ENCODE measurements around the gene RIT1. TPM values are rescaled to one million over a fixed set of nuclear protein-coding genes. Genes with fewer than 3 reads are reported as not detected.

The RIT1 gene
- total and polyA plus RNA-seq, 2 of the 8 experiments (the other 6 are each of a cell fraction or from before 2014, with no cell fraction given) = 25.3 to 26.8 TPM

DNA sequence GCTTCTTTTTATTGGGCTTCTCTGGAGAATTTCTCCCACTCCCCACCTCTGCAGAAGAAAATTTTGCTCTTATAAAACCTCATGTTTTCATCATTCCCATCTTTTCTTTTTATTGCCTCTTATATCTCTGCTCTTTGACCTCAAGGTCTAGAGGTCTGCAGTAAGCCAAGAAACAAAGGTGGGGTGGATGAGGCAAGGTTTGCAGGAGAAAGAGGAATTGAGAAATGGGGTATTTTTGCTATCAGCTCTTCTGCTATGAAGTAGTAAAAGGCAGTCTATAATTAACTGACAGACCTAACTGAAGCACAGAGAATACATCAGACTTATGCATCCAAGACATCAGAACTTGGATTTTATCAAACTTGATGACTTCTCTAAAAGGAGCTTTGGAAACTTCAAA, 28.9 kb downstream of the RIT1 start:
- H4K5ac ChIP-seq (ENCODE audit: insufficient read length, low read depth, low read length) = no peak overlapping the region
- H3K27me3 ChIP-seq (replicated peaks in 1 of 4; ENCODE audit: control insufficient read depth in 3 of 4, extremely low read depth in 1 of 4, insufficient read depth in 3 of 4, low read length in 3 of 4) = no peaks in the 10 kb centered on the region
- H2BK15ac ChIP-seq (ENCODE audit: low read length) = no peak overlapping the region
- H3K79me1 ChIP-seq (ENCODE audit: low read depth, low read length) = no peaks in the 10 kb centered on the region
- H2BK5ac ChIP-seq (ENCODE audit: low read depth, low read length) = no peak overlapping the region
- H4K20me1 ChIP-seq (replicated peaks in 1 of 2; ENCODE audit: control insufficient read depth in 1 of 2, insufficient read depth in 2 of 2, low read length in 2 of 2) = no peaks in the 10 kb centered on the region
- no peak overlapping the region for H3K9ac ChIP-seq (replicated peaks in 1 of 4; ENCODE audit: extremely low read depth in 1 of 4, low read depth in 3 of 4, low read length in 3 of 4)
- H3K4me3 ChIP-seq (ENCODE audit: extremely low read depth in 1 of 4, insufficient read depth in 2 of 4, low read depth in 3 of 4, low read length in 4 of 4) = no peak overlapping the region
- no peak overlapping the region for H2BK120ac ChIP-seq (replicated peaks; ENCODE audit: low read depth, low read length)
- no peak overlapping the region for H2AK5ac ChIP-seq (ENCODE audit: low read depth, low read length)
- H2BK20ac ChIP-seq (ENCODE audit: low read length) = no peak overlapping the region
- no peak overlapping the region for H3K27ac ChIP-seq (ENCODE audit: low read depth, low read length)
- H3K56ac ChIP-seq (replicated peaks; ENCODE audit: insufficient read length, low read depth, low read length) = no peak overlapping the region
- no peak overlapping the region for H4K91ac ChIP-seq (replicated peaks; ENCODE audit: insufficient read length, low read length)
- H3K4me1 ChIP-seq (replicated peaks in 1 of 4; ENCODE audit: control insufficient read depth in 3 of 4, insufficient read depth in 4 of 4, low read length in 3 of 4) = 0 out of 7 replicates have a peak, but pooled peaks cover 0 to 3% (median 0%) of the 10 kb centered on the region in 4 experiments
- H2BK12ac ChIP-seq (ENCODE audit: low read depth, low read length) = no peak overlapping the region
- no peak overlapping the region for H3K4me2 ChIP-seq (ENCODE audit: insufficient read depth in 1 of 2, low read depth in 2 of 2, low read length in 2 of 2)
- H3K14ac ChIP-seq (ENCODE audit: insufficient read length) = no peak overlapping the region
- H3K4ac ChIP-seq (replicated peaks; ENCODE audit: insufficient read length, low read depth, low read length) = no peak overlapping the region
- no peak overlapping the region for H3K23ac ChIP-seq (ENCODE audit: insufficient read length)
- CTCF ChIA-PET (ENCODE audit: partially characterized antibody) = interaction anchor here (0.6 to 1.3 kb wide), 4 partner anchors 16 to 533 kb away, joined by 3 to 5 read pairs (median 3); no protein-coding TSS in a partner anchor
- H2AFZ ChIP-seq (ENCODE audit: low read length) = no peak overlapping the region
- no peak overlapping the region for H4K8ac ChIP-seq (ENCODE audit: extremely low read depth, insufficient read depth, low read length)
- DNase-seq (ENCODE audit: low read depth in 1 of 2, low spot score in 2 of 2) = no peak
- H3K79me2 ChIP-seq (ENCODE audit: control insufficient read depth in 1 of 2, insufficient read depth in 2 of 2, low read length in 2 of 2) = no peaks in the 10 kb centered on the region
- H3K9me3 ChIP-seq (ENCODE audit: insufficient read depth in 2 of 2, low read depth in 1 of 2, low read length in 1 of 2) = no peaks in the 10 kb centered on the region
- POLR2A ChIA-PET (ENCODE audit: partially characterized antibody) = interaction anchor here (0.6 to 2.5 kb wide), 5 partner anchors 11 to 299 kb away, joined by 3 to 10 read pairs (median 3); no protein-coding TSS in a partner anchor
- H3K23me2 ChIP-seq (ENCODE audit: low read depth, low read length) = no peaks in the 10 kb centered on the region
- no peak for FAIRE-seq
- no peak overlapping the region for H3K18ac ChIP-seq (ENCODE audit: extremely low read depth, low read length)
- H3K36me3 ChIP-seq (ENCODE audit: control insufficient read depth in 2 of 4, insufficient read depth in 4 of 4, low read length in 3 of 4) = no peaks in the 10 kb centered on the region
- TF ChIP-seq CHD7 (IDR thresholded peaks at IDR 0.05; ENCODE audit: insufficient replicate concordance, low read length) = no peak
